CD4-positive, alpha-beta T cell treated with Interleukin-6 at 100 ng/mL for 8 hours (primary cell): ENCODE results near the gene SLC7A11.
"Not testable (repeated sequence)": the region's sequence is repeated elsewhere in the genome, so short reads cannot be mapped to it uniquely, and the experiment has no call there.

Experiments used
- DNase-seq: peaks from one replicate; pipeline ENCODE4 v3.0.0-alpha.2; 2020; ENCODE audit warnings: mixed read lengths, low spot score

Gene SLC7A11

DNA sequence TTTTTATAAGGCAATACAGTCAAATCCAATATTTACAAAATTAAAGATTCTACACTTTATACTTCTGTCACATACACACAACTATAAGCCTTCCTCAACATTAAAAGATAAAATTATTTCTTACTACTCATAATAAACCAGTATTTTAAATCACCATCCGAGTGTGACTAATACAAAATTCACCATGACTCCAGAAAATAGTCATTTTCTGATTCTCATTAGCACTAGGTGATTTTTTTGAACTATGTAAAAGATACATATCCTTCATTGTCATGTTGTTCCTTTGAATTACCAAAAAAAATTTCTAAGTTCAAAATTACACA lies 646 bp upstream of the SLC7A11 start:
- no peak for DNase-seq

DNA sequence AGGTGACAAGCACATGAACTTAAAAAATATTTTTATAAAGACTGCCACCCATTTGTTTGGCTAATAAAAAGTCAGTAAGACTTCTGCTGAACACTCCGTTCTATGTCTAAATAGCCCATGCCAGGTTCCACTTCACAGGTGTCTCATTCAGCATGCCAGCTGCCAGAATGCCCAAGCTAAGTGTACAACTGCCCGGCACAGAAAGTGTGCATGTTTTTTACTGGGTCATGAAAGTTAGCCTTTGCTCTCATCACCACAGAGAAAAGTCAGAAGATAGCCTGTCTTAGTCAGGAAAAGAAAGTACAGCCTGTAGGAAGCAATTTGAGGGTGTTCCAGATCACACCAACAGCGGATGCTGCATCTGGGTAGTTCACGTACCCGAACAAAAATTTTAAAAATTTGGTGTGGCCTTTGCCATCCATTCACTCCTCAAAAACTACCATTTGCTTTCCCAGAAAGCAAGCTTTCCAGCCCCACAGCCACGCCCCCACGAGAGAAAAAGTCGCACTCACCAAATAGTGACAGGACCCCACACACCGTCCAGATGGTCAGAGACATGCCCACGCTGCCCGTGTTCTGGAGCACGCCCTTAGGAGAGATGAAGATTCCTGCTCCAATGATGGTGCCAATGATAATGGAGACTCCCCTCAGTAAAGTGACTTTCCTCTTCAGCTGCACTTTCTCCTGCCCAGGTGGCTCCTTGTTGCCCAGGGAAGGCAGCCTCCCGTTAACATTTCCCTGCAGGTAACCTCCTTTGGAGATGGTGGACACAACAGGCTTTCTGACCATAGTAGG lies 671 bp downstream of the SLC7A11 start:
- DNase-seq: no peak

DNA sequence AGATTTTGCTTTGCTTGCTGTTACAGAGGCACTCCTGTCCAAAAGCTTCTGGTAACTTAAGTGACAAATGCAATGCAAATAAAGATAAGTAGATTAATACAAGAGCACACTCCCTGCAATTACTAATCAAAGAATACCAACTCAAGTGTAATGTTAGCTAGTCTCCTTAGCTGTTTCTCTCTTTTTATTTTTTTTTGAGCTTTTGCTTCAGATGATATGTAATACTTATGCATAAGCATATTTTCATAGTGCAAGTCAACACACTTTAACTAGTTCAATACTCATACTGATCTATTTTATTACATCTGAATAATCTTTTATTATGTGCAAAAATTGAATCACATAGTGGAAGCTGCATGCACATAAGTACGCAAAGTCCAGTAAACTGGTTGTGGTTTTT lies 2.7 kb downstream of the SLC7A11 start:
- no peak for DNase-seq

DNA sequence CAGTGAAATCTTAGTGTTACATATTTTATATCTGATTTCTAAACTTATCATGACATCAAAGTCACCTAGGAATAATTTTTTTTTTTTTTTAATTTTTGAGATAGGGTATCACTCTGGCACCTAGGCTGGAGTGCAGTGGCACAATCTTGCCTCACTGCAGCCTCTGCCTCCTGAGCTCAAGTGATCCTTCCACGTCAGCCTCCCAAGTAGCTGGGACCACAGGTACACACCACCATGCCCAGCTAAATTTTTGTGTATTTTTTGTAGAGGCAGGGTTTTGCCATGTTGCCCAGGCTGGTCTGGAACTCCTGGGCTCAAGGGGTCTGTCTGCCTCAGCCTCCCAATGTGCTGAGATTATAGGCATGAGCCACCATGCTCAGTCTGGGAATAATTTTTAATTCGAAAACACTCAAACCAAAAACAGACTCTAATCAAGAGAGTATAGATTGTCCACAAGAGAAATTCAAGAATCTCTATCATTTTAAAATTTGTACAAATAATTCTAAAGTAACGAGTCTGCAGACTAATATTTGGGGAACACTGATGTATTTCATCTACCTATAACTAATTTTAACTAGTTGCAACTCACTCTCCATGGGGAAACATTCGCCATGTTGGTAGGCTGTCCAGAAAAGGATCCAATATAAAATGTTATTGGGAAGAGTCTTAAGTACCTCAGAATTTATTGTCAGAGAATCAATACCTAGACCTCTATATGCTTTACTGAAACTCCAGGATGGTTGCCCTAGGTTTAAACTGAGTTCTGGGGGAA lies 3.4 kb downstream of the SLC7A11 start:
- DNase-seq: no peak

DNA sequence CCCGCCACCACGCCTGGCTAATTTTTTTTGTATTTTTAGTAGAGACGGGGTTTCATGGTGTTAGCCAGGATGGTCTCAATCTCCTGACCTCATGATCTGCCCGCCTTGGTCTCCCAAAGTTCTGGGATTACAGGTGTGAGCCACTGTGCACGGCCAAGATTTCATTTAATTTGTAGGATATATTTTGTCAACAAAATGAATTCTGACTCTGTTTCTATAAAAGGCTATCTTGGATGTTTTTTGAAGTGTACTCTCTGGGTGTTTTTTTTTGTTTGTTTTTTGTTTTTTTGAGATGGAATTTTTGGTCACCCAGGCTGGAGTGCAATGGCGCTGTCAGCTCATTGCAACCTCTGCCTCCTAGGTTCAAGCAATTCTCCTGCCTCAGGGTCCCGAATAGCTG lies 5.0 kb downstream of the SLC7A11 start:
- DNase-seq: not testable (repeated sequence)

DNA sequence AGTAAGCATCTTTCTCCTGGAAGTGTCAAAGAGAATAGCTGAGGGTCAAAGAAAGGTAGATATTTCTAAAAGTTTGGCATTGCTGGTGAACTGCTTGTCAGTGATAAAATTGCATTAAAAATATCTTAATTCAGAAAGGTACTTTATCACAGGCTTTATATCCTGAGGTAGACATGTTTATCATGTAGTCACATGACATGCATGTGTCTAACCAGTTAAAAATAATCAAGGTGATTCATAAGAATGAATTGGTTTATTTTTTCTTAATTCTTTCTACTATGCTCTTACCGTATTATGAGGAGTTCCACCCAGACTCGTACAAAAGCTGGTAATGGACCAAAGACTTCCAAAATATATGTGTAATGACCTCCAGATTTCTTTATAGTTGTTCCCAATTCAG lies 6.1 kb downstream of the SLC7A11 start:
- DNase-seq: no peak

DNA sequence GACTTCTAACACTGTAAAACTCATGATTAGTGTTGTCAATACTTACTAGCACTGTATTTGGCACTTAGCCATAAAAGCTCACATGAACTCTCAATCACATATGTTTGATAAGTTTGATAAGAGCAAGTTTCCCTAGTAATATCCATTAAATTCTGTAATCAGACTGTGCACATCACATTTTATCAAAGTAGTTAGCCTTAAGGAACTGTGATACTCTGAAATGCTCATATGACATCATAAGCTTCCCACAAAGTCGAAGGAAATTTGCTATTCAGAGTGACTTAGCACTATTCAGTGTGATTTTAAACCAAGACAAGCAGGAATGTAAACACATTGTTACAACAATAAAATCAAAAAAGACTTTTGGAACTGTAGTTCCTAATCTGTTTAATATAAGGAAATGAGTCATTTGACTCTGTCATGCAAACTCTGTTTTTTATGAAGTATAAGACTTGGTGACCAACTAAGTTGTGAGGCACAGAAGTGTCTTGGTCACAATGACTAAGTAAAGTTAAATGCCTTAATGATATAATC lies 6.7 kb downstream of the SLC7A11 start:
- DNase-seq: no peak

DNA sequence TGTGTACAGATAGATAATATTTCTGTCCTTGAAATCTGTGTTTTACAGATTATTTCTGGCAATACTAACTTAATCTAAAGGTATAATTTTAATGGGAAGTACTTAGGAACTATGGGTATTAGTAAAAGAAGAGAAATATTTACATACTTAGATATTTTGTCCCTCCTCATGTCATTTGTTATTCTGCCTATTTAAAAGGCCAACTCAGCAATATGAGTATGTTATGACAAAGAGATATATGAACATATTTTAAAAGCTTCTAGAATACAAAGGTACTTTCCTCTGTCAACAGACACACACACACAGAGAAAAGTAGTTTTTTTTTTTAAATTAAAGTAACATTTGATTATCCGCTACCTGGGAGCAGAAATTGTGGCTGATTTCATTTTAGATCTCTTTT lies 7.9 kb downstream of the SLC7A11 start:
- DNase-seq: no peak

DNA sequence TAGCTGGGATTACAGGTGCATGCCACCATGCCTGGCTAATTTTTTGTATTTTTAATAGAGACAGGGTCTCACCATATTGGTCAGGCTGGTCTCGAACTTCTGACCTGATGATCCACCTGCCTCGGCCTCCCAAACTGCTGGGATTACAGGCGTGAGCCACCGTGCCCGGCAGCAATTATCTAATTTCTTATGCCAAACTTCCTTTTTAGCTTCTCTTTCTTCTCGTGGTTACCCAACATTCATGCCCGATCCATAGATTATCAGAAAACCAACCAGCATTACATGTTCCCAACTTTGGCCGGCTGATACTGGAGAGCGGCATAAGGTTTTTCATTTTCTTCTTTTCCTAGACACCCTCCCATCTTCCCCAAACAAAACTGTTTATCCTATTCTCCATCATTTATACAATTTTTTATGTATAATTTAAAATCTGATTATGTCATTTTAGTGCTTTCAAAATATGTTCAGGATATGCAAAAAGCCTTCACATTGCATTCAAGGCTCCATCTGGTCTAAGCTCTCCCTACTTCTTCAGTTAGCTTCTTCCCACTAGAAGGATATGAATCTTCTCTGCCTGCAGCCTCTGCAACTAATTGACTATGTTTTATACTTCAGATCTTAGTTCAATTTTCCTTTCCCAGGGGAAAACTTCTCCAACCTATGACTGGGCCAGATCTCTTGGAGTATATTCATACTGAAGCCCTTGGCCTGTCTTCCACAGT lies 8.7 kb downstream of the SLC7A11 start:
- no peak for DNase-seq

DNA sequence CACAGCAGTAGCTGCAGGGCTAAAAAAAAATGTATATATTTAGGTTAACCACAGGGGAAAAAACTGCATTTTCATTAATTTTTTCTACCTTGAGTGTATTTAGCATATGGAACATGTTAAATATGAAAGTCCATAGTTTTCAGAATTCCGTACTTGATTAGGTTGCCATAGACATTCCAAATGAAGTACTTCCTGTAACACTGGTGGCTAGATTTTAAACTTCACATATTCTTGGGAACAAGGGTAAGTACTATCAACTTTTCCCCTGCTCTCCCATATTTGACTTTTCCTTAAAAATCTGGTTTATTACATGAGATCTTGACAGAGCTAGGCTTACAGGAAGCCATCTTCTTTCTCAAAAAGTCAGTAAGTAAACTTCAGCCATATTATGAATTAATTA lies 9.8 kb downstream of the SLC7A11 start:
- no peak for DNase-seq

DNA sequence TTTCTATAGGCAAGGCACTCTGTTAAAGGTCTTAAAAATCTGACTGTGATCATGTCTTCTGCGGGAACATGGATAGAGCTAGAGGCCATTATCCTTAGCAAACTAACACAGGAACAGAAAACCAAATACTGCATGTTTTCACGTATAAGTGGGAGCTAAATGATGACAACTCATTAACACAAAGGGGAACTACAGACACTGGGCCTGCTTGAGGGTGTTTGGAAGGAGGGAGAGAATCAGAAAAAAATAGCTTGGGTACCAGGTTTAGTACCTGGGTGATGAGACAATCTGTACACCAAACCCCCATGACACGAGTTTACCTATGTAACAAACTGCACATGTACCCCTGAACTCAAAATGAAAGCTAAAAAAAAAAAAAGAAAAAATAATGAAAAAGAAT lies 12.1 kb downstream of the SLC7A11 start:
- no peak for DNase-seq

DNA sequence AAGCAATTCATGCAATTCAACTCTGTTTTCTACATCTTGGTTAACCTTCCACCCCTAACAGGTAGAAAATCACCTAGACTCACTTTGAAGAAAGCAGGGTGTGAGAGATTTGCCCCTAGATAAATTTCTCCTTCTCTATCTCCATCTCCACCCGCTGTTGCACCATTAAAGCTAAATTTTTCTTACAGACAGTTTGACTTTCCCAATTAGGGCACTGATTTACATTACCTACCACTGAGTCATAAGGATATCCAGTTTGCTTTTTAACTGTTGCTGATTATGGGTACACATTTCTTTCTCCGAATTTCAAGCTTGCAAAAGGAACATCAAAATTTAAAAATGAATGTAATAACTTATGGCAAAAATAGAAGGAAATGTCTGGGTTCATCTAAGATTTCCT lies 13.0 kb downstream of the SLC7A11 start:
- no peak for DNase-seq

DNA sequence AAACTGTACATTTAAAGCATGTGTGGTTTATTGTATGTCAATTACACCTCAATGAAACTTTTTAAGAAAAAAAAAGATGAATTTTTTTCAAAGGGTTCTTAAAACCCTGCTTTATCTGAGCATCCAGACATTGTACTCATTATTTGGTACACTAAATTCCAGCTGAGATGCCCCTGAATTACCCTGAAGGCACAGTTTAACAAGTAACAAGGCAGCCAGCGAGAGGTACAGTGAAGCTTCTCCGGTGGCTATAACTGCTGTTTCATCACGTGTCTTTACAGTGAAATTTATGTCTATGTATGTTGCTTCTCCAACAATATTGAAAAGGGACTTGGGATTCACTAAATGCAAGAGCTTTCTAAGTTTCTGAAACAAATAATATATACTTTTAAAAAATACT lies 15.8 kb downstream of the SLC7A11 start:
- no peak for DNase-seq

DNA sequence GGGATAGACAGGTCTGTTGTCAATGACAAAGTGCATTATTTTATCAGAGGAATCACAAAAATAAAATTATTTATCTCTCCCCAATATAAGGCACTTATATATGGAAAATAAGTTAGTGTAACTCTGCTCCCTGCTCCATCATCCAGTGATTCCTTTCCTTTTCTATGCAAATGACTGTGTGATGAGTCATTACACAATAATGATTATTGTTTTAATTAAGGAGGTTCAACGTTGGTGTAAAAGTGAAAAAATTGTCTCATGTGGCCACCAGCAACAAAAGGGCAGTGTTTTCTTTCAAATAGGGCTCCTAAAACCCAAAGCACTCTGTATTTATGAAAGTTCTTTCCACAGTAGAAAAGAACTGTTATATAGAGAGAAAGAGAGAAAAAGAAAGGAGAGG lies 16.7 kb downstream of the SLC7A11 start:
- no peak for DNase-seq

DNA sequence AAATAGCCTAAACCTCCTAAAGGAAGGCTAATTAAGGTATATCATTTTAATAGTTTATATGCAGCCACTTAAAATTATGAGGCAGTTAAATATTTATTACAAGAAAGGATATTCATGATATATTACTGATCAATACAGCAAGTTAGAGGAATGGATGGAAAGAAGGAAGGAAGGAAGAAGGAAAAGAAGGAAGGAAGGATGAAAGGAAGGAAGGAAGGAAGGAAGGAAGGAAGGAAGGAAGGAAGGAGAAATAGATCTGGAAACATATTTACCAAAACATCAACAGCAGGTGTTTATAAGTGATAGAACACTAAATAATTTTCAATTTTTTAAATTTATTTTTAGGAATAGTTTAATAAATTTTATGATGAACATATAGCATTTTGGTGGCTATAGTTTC lies 17.5 kb downstream of the SLC7A11 start:
- DNase-seq: no peak

DNA sequence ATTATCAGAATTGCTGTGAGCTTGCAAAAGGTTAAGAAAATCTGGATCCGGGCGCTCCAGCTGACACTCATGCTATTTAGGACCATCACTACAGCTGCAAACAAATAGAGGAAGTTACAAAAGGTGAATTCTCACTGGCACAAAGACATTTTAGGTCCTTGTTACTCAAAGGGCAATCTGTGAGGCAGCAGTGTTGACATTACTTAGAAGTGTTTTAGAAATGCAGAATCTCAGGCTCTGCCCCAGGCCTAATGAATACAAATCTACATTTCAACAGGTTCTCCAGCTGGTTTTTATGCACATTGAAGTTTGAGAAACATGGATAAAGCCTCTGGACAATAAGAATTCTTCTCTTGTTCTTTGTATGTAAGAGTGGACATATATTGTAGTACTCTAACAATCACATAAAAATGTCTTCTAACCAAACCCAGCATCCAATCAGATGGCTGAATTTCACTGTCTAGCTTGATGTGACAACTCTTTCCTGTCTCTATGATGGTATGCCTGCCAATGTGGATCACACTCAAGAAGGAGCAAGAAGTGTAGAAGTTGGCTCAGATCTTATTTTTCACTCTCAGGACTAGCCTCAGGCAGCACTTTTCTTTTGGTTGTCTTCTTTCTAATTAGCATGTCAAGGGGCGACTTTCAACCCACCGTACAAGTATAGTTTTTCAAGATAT lies 18.8 kb downstream of the SLC7A11 start:
- no peak for DNase-seq

DNA sequence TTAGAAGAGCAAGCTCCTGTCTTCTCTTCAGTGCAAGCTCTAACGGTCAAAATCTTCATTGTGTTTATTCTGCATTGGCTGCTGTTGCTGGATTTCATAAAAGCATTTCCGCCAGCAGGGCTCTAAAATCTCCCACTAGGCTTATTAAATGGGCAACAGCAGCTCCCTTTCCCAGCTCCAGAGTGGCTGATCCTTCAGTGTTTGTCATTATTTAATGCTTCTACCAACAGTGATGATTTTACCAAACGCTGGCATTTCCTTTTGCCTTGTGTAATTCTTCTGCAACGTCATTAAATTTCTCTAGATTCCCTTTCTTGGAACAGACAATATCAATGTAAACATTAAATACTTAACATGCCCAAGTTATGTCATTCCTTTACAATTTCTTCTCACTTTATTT lies 20.1 kb downstream of the SLC7A11 start:
- no peak for DNase-seq

DNA sequence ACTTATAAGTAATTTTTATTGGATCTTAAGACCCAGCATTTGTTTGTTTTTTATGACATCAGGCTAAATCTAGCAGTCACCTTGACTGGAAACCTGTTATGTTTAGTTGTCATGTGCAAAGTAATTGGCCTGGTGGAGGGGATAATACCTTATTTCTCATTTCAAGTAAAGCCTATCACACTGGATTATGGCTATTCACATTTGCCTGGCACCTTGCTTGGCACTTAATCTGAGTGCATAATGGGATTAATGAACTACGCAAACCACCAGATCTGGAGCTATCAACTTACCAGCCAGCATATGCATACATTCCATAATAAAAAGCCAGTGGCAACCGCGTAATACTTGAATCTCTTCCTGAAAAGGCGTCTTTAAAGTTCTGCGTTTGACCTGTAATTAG lies 23.2 kb downstream of the SLC7A11 start:
- DNase-seq: no peak

DNA sequence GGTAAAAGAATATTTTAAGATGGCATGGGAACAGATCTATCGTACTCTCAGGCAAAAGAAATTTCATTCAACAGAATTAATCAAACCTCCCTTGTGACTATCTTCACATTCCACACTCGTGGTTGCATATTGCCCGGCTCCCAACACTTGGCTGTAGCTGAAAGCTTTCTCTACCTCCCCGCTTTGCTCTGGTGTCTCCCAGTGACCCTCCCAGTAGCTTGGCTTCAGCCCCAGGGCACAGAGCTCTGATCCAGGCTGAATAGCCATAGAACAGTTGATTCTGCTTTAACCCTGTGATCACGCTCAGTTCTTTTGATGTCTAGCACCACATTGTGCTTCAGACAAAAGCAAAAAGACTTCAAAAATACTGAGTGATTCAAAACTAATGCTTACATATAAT lies 24.6 kb downstream of the SLC7A11 start:
- DNase-seq: no peak

DNA sequence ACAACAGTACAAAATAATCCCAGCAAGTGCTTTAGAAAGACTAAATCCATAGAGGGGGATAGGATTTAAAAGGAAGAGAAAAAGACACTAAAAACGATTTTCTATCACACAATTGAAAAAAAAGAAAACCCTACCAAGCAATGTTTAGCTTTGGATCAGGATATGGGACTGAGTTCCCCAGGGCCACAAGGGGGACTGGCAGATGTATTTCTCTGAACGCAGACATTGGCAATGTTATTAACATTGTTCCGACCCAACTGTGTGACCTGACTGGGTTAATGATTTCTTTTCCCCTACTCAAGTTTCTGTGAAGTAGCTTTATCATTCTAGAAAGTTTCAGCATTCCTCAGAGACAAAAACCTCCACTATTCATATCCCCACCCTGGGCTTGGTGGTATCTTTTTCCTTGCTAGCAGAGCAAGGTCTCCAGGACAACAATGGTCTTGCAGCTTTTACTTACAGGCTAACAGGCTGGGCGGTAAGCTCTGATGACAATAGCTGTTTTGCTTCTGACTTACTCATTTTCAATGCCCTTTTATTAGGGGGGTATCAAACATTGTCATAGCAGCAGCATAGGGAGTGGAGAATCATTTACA lies 25.8 kb downstream of the SLC7A11 start:
- no peak for DNase-seq

DNA sequence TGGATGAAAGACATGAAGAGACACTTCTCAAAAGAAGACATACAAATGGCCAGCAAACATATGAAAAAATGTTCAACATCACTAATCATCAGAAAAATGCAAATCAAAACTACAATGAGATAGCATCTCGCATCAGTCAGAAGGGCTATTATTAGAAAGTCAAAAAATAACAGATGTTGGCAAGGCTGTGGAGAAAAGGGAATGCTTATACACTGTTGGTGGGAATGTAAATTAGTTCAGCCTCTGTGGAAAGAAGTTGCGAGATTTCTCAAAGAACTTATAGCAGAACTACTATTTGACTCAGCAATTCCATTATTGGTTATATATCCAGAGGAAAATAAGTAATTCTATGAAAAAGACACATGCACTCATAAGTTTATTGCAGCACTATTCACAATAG lies 31.6 kb downstream of the SLC7A11 start:
- DNase-seq: not testable (repeated sequence)

DNA sequence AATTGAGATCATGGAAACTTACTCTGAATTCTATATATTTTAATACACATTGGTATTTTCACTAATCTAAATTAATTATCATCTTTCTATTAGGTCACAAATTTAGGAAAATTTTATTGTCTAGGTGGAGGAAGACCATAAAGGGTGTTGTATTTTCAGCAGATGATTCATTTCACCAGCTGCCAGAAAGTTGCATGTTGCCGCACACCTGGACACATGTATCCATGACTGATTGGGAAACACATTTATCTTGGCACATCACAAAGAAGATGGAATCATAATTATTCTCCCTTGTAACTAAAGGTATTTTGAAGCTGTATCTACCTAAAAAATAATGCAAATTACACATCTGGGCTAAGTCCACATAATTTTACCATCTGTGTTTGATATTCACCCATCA lies 33.1 kb downstream of the SLC7A11 start:
- DNase-seq: no peak
